GM12875 (cell line): ENCODE data around the gene STOML1.

Experiments used
- H3K4me3 ChIP-seq: one replicate; pipeline ENCODE4 v1.5.1; 2011; ENCODE audit warnings: low read depth, low read length, control low read depth
- CTCF ChIP-seq: IDR thresholded peaks from 2 replicates; pipeline ENCODE4 v1.5.1; 2011; ENCODE audit warnings: low read depth, mild to moderate bottlenecking, control low read depth, inconsistent platforms, low read length, moderate library complexity, borderline replicate concordance; ENCODE audit not compliant: insufficient read depth

The STOML1 gene

GRCh38 chr15:73996939-73997338 lies 4.8 kb upstream of the STOML1 start:
- no peak for TF ChIP-seq CTCF
- peak overlapping the region; percentile 38 for H3K4me3 ChIP-seq

- peak overlapping the region; percentile 95 for H3K4me3 ChIP-seq
- no peak for TF ChIP-seq CTCF
Observed at GRCh38 chr15:73996267-73996666, 4.2 kb upstream of the STOML1 start.

- TF ChIP-seq CTCF: no peak
- H3K4me3 ChIP-seq: peak overlapping the region; percentile 95
Observed at GRCh38 chr15:73994912-73995622, 3.0 kb upstream of the STOML1 start.

- no peak for TF ChIP-seq CTCF
Observed at GRCh38 chr15:73994413-73994883, 2.4 kb upstream of the STOML1 start, which contains the start of gene PML. TSS of gene PML (plus strand) at chr15:73994716. CDS start at chr15:73994813, 97 bp downstream.

GRCh38 chr15:73993211-73993994 lies 1.3 kb upstream of the STOML1 start:
- H3K4me3 ChIP-seq: no peak overlapping the region
- no peak for TF ChIP-seq CTCF

More at GRCh38 chr15:73994413-73994883, 2.4 kb upstream of the STOML1 start, which contains the start of gene PML:
- H3K4me3 ChIP-seq: peak within 1 kb of the TSS; percentile 95

- H3K4me3 ChIP-seq: peak overlapping the region; percentile 83
Observed at GRCh38 chr15:73992594-73992898, 451 bp upstream of the STOML1 start.

More at GRCh38 chr15:73992594-73992898, 451 bp upstream of the STOML1 start:
- TF ChIP-seq CTCF: no peak
